ENCODE results near the gene TPSB2. TPM values are rescaled to one million over a fixed set of nuclear protein-coding genes. Genes with fewer than 3 reads are reported as not detected.
"Not testable (repeated sequence)": the region's sequence is repeated elsewhere in the genome, so short reads cannot be mapped to it uniquely, and the experiment has no call there.

Gene TPSB2
- total RNA-seq, 1 experiment from 2014 or later, result not detected

- intact Hi-C loops (cut with micrococcal nuclease; ENCODE audit: unreplicated experiment); H3K9me3 ChIP-seq (ENCODE audit: insufficient read depth, low read depth); CTCF ChIA-PET; H4K20me1 ChIP-seq (ENCODE audit: insufficient read depth); H3K27ac ChIP-seq; H3K79me2 ChIP-seq (ENCODE audit: low read depth); H3K4me3 ChIP-seq; H3K9me2 ChIP-seq (ENCODE audit: insufficient read depth); H3F3A ChIP-seq (ENCODE audit: insufficient read depth, low read depth); H2AFZ ChIP-seq; H3K4me2 ChIP-seq; H3K36me3 ChIP-seq (ENCODE audit: low read depth); BruUV-seq (replicated peaks); H3K27me3 ChIP-seq (ENCODE audit: insufficient read depth, low read depth); DNase-seq; H3K4me1 ChIP-seq (replicated peaks; ENCODE audit: insufficient read depth); POLR2A ChIA-PET (ENCODE audit: unreplicated experiment): not testable (repeated sequence)
Observed at GRCh38 chr16:1231301-1231700, 1.3 kb upstream of the TPSB2 start.

- H3F3A ChIP-seq (ENCODE audit: insufficient read depth, low read depth); H3K79me2 ChIP-seq (ENCODE audit: low read depth); H3K4me2 ChIP-seq; BruUV-seq (replicated peaks); H4K20me1 ChIP-seq (ENCODE audit: insufficient read depth); H3K27me3 ChIP-seq (ENCODE audit: insufficient read depth, low read depth); DNase-seq; intact Hi-C loops (cut with micrococcal nuclease; ENCODE audit: unreplicated experiment); CTCF ChIA-PET; H3K9me3 ChIP-seq (ENCODE audit: insufficient read depth, low read depth); H3K9me2 ChIP-seq (ENCODE audit: insufficient read depth); H3K36me3 ChIP-seq (ENCODE audit: low read depth); H3K4me3 ChIP-seq; POLR2A ChIA-PET (ENCODE audit: unreplicated experiment); H2AFZ ChIP-seq; H3K27ac ChIP-seq; H3K4me1 ChIP-seq (replicated peaks; ENCODE audit: insufficient read depth): not testable (repeated sequence)
Observed at GRCh38 chr16:1230471-1231212, 658 bp upstream of the TPSB2 start.

- H2AFZ ChIP-seq; H3K4me2 ChIP-seq; H3K79me2 ChIP-seq (ENCODE audit: low read depth); H3F3A ChIP-seq (ENCODE audit: insufficient read depth, low read depth); H3K27ac ChIP-seq; H3K36me3 ChIP-seq (ENCODE audit: low read depth); H3K27me3 ChIP-seq (ENCODE audit: insufficient read depth, low read depth); H3K4me1 ChIP-seq (replicated peaks; ENCODE audit: insufficient read depth); intact Hi-C loops (cut with micrococcal nuclease; ENCODE audit: unreplicated experiment); POLR2A ChIA-PET (ENCODE audit: unreplicated experiment); H3K4me3 ChIP-seq; H3K9me3 ChIP-seq (ENCODE audit: insufficient read depth, low read depth); BruUV-seq (replicated peaks); DNase-seq; H3K9me2 ChIP-seq (ENCODE audit: insufficient read depth); CTCF ChIA-PET; H4K20me1 ChIP-seq (ENCODE audit: insufficient read depth): not testable (repeated sequence)
Observed at GRCh38 chr16:1229476-1229875, 508 bp downstream of the TPSB2 start.

GRCh38 chr16:1228227-1228626 lies 1.8 kb downstream of the TPSB2 start:
- BruUV-seq (replicated peaks); H2AFZ ChIP-seq; H3K79me2 ChIP-seq (ENCODE audit: low read depth); H3K27ac ChIP-seq; POLR2A ChIA-PET (ENCODE audit: unreplicated experiment); CTCF ChIA-PET; H4K20me1 ChIP-seq (ENCODE audit: insufficient read depth); H3K36me3 ChIP-seq (ENCODE audit: low read depth); H3F3A ChIP-seq (ENCODE audit: insufficient read depth, low read depth); H3K4me3 ChIP-seq; H3K4me2 ChIP-seq; DNase-seq; intact Hi-C loops (cut with micrococcal nuclease; ENCODE audit: unreplicated experiment); H3K9me2 ChIP-seq (ENCODE audit: insufficient read depth); H3K9me3 ChIP-seq (ENCODE audit: insufficient read depth, low read depth); H3K4me1 ChIP-seq (replicated peaks; ENCODE audit: insufficient read depth): not testable (repeated sequence)
- peaks cover 12% of the 10 kb centered on the region for H3K27me3 ChIP-seq (ENCODE audit: insufficient read depth, low read depth)

- H3K4me1 ChIP-seq (replicated peaks; ENCODE audit: insufficient read depth); H3K9me3 ChIP-seq (ENCODE audit: insufficient read depth, low read depth); H3K36me3 ChIP-seq (ENCODE audit: low read depth); H2AFZ ChIP-seq; BruUV-seq (replicated peaks); DNase-seq; H3K27ac ChIP-seq; H3K4me2 ChIP-seq; intact Hi-C loops (cut with micrococcal nuclease; ENCODE audit: unreplicated experiment); H3F3A ChIP-seq (ENCODE audit: insufficient read depth, low read depth); H3K4me3 ChIP-seq; H3K79me2 ChIP-seq (ENCODE audit: low read depth); POLR2A ChIA-PET (ENCODE audit: unreplicated experiment); H4K20me1 ChIP-seq (ENCODE audit: insufficient read depth); CTCF ChIA-PET; H3K9me2 ChIP-seq (ENCODE audit: insufficient read depth): not testable (repeated sequence)
- H3K27me3 ChIP-seq (ENCODE audit: insufficient read depth, low read depth), result peaks cover 27% of the 10 kb centered on the region
Observed at GRCh38 chr16:1226692-1227091, 3.3 kb downstream of the TPSB2 start.

- H3K36me3 ChIP-seq (ENCODE audit: low read depth); H3K79me2 ChIP-seq (ENCODE audit: low read depth); H3K9me2 ChIP-seq (ENCODE audit: insufficient read depth); H2AFZ ChIP-seq; H3K4me1 ChIP-seq (replicated peaks; ENCODE audit: insufficient read depth); POLR2A ChIA-PET (ENCODE audit: unreplicated experiment); H3K4me2 ChIP-seq; H3K9me3 ChIP-seq (ENCODE audit: insufficient read depth, low read depth); H3K27ac ChIP-seq; H3K4me3 ChIP-seq; DNase-seq; CTCF ChIA-PET; BruUV-seq (replicated peaks); H4K20me1 ChIP-seq (ENCODE audit: insufficient read depth); intact Hi-C loops (cut with micrococcal nuclease; ENCODE audit: unreplicated experiment); H3F3A ChIP-seq (ENCODE audit: insufficient read depth, low read depth): not testable (repeated sequence)
- peaks cover 36% of the 10 kb centered on the region for H3K27me3 ChIP-seq (ENCODE audit: insufficient read depth, low read depth)
Observed at GRCh38 chr16:1225728-1226311, 4.2 kb downstream of the TPSB2 start.
